ENCODE data around the gene SLC25A22.

Gene SLC25A22

GRCh38 chr11:773830-774229 lies 24.3 kb downstream of the SLC25A22 start:
- Histone ChIP-seq H3K79me2 (ENCODE audit: control insufficient read depth, insufficient read depth, low read length, unreplicated experiment) (peaks cover 71% of the 10 kb centered on the region), H3K4me3 (ENCODE audit: low read depth, low read length) (no peak overlapping the region), H3K4me1 (ENCODE audit: control insufficient read depth, insufficient read depth, low read length, unreplicated experiment) (peaks cover 20% of the 10 kb centered on the region), H3K27ac (ENCODE audit: low read depth, low read length) (no peak overlapping the region), H3K27me3 (ENCODE audit: insufficient read depth, low read length) (no peaks in the 10 kb centered on the region), H2AFZ (ENCODE audit: low read length, unreplicated experiment) (no peak overlapping the region), H3K36me3 (ENCODE audit: insufficient read depth, low read length) (peaks cover 11% of the 10 kb centered on the region; the same call in 1 of the 2 replicates)

- Histone ChIP-seq H3K79me2 (ENCODE audit: control insufficient read depth, insufficient read depth, low read length, unreplicated experiment) (peaks cover 68% of the 10 kb centered on the region), H3K4me3 (ENCODE audit: low read depth, low read length) (no peak overlapping the region), H3K27ac (ENCODE audit: low read depth, low read length) (no peak overlapping the region), H3K4me1 (ENCODE audit: control insufficient read depth, insufficient read depth, low read length, unreplicated experiment) (peaks cover 17% of the 10 kb centered on the region), H3K27me3 (ENCODE audit: insufficient read depth, low read length) (no peaks in the 10 kb centered on the region), H2AFZ (ENCODE audit: low read length, unreplicated experiment) (no peak overlapping the region), H3K36me3 (ENCODE audit: insufficient read depth, low read length) (peaks cover 11% of the 10 kb centered on the region; the same call in 1 of the 2 replicates)
Observed at GRCh38 chr11:773425-773824, 24.7 kb downstream of the SLC25A22 start.

- Histone ChIP-seq H3K79me2 (ENCODE audit: control insufficient read depth, insufficient read depth, low read length, unreplicated experiment) (peaks cover 61% of the 10 kb centered on the region), H3K4me3 (ENCODE audit: low read depth, low read length) (no peak overlapping the region), H3K4me1 (ENCODE audit: control insufficient read depth, insufficient read depth, low read length, unreplicated experiment) (peaks cover 12% of the 10 kb centered on the region), H3K27ac (ENCODE audit: low read depth, low read length) (no peak overlapping the region), H3K36me3 (ENCODE audit: insufficient read depth, low read length) (peaks cover 11% of the 10 kb centered on the region; the same call in 1 of the 2 replicates), H3K27me3 (ENCODE audit: insufficient read depth, low read length) (no peaks in the 10 kb centered on the region), H2AFZ (ENCODE audit: low read length, unreplicated experiment) (no peak overlapping the region)
Observed at GRCh38 chr11:772429-773390, 25.4 kb downstream of the SLC25A22 start.

GRCh38 chr11:771617-772204 lies 26.4 kb downstream of the SLC25A22 start:
- Histone ChIP-seq H3K27me3 (ENCODE audit: insufficient read depth, low read length) (no peaks in the 10 kb centered on the region), H3K79me2 (ENCODE audit: control insufficient read depth, insufficient read depth, low read length, unreplicated experiment) (peaks cover 57% of the 10 kb centered on the region), H2AFZ (ENCODE audit: low read length, unreplicated experiment) (no peak overlapping the region), H3K4me3 (ENCODE audit: low read depth, low read length) (no peak overlapping the region), H3K4me1 (ENCODE audit: control insufficient read depth, insufficient read depth, low read length, unreplicated experiment) (peaks cover 12% of the 10 kb centered on the region), H3K36me3 (ENCODE audit: insufficient read depth, low read length) (peaks cover 11% of the 10 kb centered on the region; the same call in 1 of the 2 replicates), H3K27ac (ENCODE audit: low read depth, low read length) (no peak overlapping the region)

GRCh38 chr11:770642-771616 lies 27.2 kb downstream of the SLC25A22 start:
- Histone ChIP-seq H3K27me3 (ENCODE audit: insufficient read depth, low read length) (no peaks in the 10 kb centered on the region), H3K27ac (ENCODE audit: low read depth, low read length) (no peak overlapping the region), H3K79me2 (ENCODE audit: control insufficient read depth, insufficient read depth, low read length, unreplicated experiment) (peaks cover 49% of the 10 kb centered on the region), H3K4me3 (ENCODE audit: low read depth, low read length) (no peak overlapping the region), H3K36me3 (ENCODE audit: insufficient read depth, low read length) (peaks cover 11% of the 10 kb centered on the region; the same call in 1 of the 2 replicates), H2AFZ (ENCODE audit: low read length, unreplicated experiment) (no peak overlapping the region), H3K4me1 (ENCODE audit: control insufficient read depth, insufficient read depth, low read length, unreplicated experiment) (peaks cover 18% of the 10 kb centered on the region)

GRCh38 chr11:769887-770641 lies 28.0 kb downstream of the SLC25A22 start:
- H3K4me1 ChIP-seq (ENCODE audit: control insufficient read depth, insufficient read depth, low read length, unreplicated experiment) = peaks cover 10% of the 10 kb centered on the region
- no peak overlapping the region for H3K27ac ChIP-seq (ENCODE audit: low read depth, low read length)
- peaks cover 40% of the 10 kb centered on the region for H3K79me2 ChIP-seq (ENCODE audit: control insufficient read depth, insufficient read depth, low read length, unreplicated experiment)
- no peaks in the 10 kb centered on the region for H3K27me3 ChIP-seq (ENCODE audit: insufficient read depth, low read length)
- peaks cover 11% of the 10 kb centered on the region; the same call in 1 of the 2 replicates for H3K36me3 ChIP-seq (ENCODE audit: insufficient read depth, low read length)
- no peak overlapping the region for H3K4me3 ChIP-seq (ENCODE audit: low read depth, low read length)
- no peak overlapping the region for H2AFZ ChIP-seq (ENCODE audit: low read length, unreplicated experiment)

GRCh38 chr11:767238-767637 lies 30.8 kb downstream of the SLC25A22 start:
- H3K27me3 ChIP-seq (ENCODE audit: insufficient read depth, low read length) = no peaks in the 10 kb centered on the region
- H3K27ac ChIP-seq (ENCODE audit: low read depth, low read length) = no peak overlapping the region
- peaks cover 15% of the 10 kb centered on the region for H3K79me2 ChIP-seq (ENCODE audit: control insufficient read depth, insufficient read depth, low read length, unreplicated experiment)
- H3K36me3 ChIP-seq (ENCODE audit: insufficient read depth, low read length) = peaks cover 11% of the 10 kb centered on the region; the same call in 1 of the 2 replicates
- peaks cover 10% of the 10 kb centered on the region for H3K4me1 ChIP-seq (ENCODE audit: control insufficient read depth, insufficient read depth, low read length, unreplicated experiment)
- H2AFZ ChIP-seq (ENCODE audit: low read length, unreplicated experiment) = no peak overlapping the region
- no peak overlapping the region for H3K4me3 ChIP-seq (ENCODE audit: low read depth, low read length)

- Histone ChIP-seq H3K27me3 (ENCODE audit: insufficient read depth, low read length) (no peaks in the 10 kb centered on the region), H3K4me3 (ENCODE audit: low read depth, low read length) (no peak overlapping the region), H3K79me2 (ENCODE audit: control insufficient read depth, insufficient read depth, low read length, unreplicated experiment) (peaks cover 15% of the 10 kb centered on the region), H2AFZ (ENCODE audit: low read length, unreplicated experiment) (no peak overlapping the region), H3K4me1 (ENCODE audit: control insufficient read depth, insufficient read depth, low read length, unreplicated experiment) (peaks cover 13% of the 10 kb centered on the region), H3K36me3 (ENCODE audit: insufficient read depth, low read length) (peaks cover 11% of the 10 kb centered on the region; the same call in 1 of the 2 replicates), H3K27ac (ENCODE audit: low read depth, low read length) (no peak overlapping the region)
Observed at GRCh38 chr11:766936-767210, 31.2 kb downstream of the SLC25A22 start.

GRCh38 chr11:766106-766935 lies 31.8 kb downstream of the SLC25A22 start:
- Histone ChIP-seq H3K4me3 (ENCODE audit: low read depth, low read length) (no peak overlapping the region), H3K27ac (ENCODE audit: low read depth, low read length) (no peak overlapping the region), H3K79me2 (ENCODE audit: control insufficient read depth, insufficient read depth, low read length, unreplicated experiment) (peaks cover 12% of the 10 kb centered on the region), H3K27me3 (ENCODE audit: insufficient read depth, low read length) (no peaks in the 10 kb centered on the region), H3K4me1 (ENCODE audit: control insufficient read depth, insufficient read depth, low read length, unreplicated experiment) (peaks cover 13% of the 10 kb centered on the region), H2AFZ (ENCODE audit: low read length, unreplicated experiment) (no peak overlapping the region), H3K36me3 (ENCODE audit: insufficient read depth, low read length) (peaks cover 13% of the 10 kb centered on the region; the same call in 1 of the 2 replicates)

Measured in ACC112 (cell line).